Thyroid gland (tissue), 4 donors: ENCODE measurements around the gene SETDB1. TPM values are rescaled to one million over a fixed set of nuclear protein-coding genes. Genes with fewer than 3 reads are reported as not detected.

Experiments used
- DNase-seq, 2 donors: peaks; one replicate each; pipeline ENCODE4 v3.0.0-alpha.2; 2019
- H3K27ac ChIP-seq, 3 donors: fragments of 200-600 bp; sonication (generic); 1 replicate in 2 of 3; 2 replicates in 1 of 3; pipeline ENCODE4 v1.5.1; 2016 to 2019; ENCODE audit warnings: mild to moderate bottlenecking in 1 of 3, moderate library complexity in 1 of 3
- H3K27me3 ChIP-seq: fragments of 200-600 bp; sonication (generic); one replicate; pipeline ENCODE4 v1.5.1; 2019
- H3K36me3 ChIP-seq, 2 donors: fragments of 200-600 bp; sonication (generic); one replicate each; pipeline ENCODE4 v1.5.1; 2016 to 2019
- H3K4me1 ChIP-seq, 2 donors: fragments of 200-600 bp; sonication (generic); one replicate each; pipeline ENCODE4 v1.5.1; 2017 to 2019
- H3K4me3 ChIP-seq, 3 donors: fragments of 200-600 bp; sonication (generic); replicated peaks in 1 of 3; 1 replicate in 2 of 3; 2 replicates in 1 of 3; pipeline ENCODE4 v1.5.1; 2016; ENCODE audit warnings: mild to moderate bottlenecking in 1 of 3
- H3K9me3 ChIP-seq: fragments of 200-600 bp; sonication (generic); one replicate; pipeline ENCODE4 v1.5.1; 2017
- CTCF ChIP-seq, 6 experiments: fragments of 200-600 bp in 3 of 6; fragments of 450-650 bp in 3 of 6; sonication (generic) in 3 of 6; IDR thresholded peaks; one replicate each; pipeline ENCODE4 v1.5.1; 2016 to 2019; ENCODE audit warnings: antibody characterized with exemption in 6 of 6, mild to moderate bottlenecking in 2 of 6, inconsistent platforms in 1 of 6, moderate library complexity in 1 of 6
- POLR2A ChIP-seq, 2 donors: fragments of 450-650 bp; IDR thresholded peaks; one replicate each; pipeline ENCODE4 v1.6.1; 2017; ENCODE audit warnings: antibody characterized with exemption in 2 of 2, mild to moderate bottlenecking in 2 of 2, moderate library complexity in 1 of 2
- WGBS, 2 donors: methylation state at CpG; one replicate each; pipeline ENCODE4 v1.1.5; 2017; 5-methylcytosine and 5-hydroxymethylcytosine counted together
- intact Hi-C: fragments of 100-400 bp; cut with DNase I; formaldehyde crosslinking; loops from one replicate; pipeline ENCODE4 v1.15.1; 2023
- total RNA-seq, 4 donors: library from RNA; depleted of rRNA; stranded (reverse); fragments of >200 nt; gene quantifications; one replicate each; pipeline ENCODE4 v1.2.3, GENCODE V29; 2016

The SETDB1 gene
- total RNA-seq, 4 donors from 2014 or later = 35.4 to 59.9 (median 44.8) TPM

- no peak for DNase-seq
- H3K36me3 ChIP-seq = peaks cover 29 to 40% of the 10 kb centered on the region in 2 donors
- no peak overlapping the region for H3K4me3 ChIP-seq
- intact Hi-C loops = loop anchor here (10.0 kb wide), 1 partner anchor 445 kb away; no protein-coding TSS in a partner anchor
- no peaks in the 10 kb centered on the region for H3K27me3 ChIP-seq
- H3K27ac ChIP-seq = peak overlapping the region in 2 of 3 donors; percentile 5 to 43
- peaks cover 28 to 46% of the 10 kb centered on the region in 2 donors for H3K4me1 ChIP-seq
- 98 to 100% methylated on average over 2 of the region's 2 CpGs for WGBS, 2 donors
- no peaks in the 10 kb centered on the region for H3K9me3 ChIP-seq
- TF ChIP-seq POLR2A (IDR thresholded peaks at IDR 0.05) (no peak), CTCF (IDR thresholded peaks at IDR 0.05) (no peak)
Measured at GRCh38 chr1:150999926-151000325, 73.8 kb downstream of the SETDB1 start.

GRCh38 chr1:151000408-151000807 lies 74.2 kb downstream of the SETDB1 start:
- intact Hi-C loops = no loop called here
- TF ChIP-seq CTCF (IDR thresholded peaks at IDR 0.05) (no peak), POLR2A (IDR thresholded peaks at IDR 0.05) (no peak)
- 97 to 98% methylated on average over 3 of the region's 3 CpGs for WGBS, 2 donors
- Histone ChIP-seq H3K9me3 (no peaks in the 10 kb centered on the region), H3K36me3 (peaks cover 29 to 40% of the 10 kb centered on the region in 2 donors), H3K27ac (peak overlapping the region in 2 of 3 donors; percentile 5 to 43), H3K4me3 (no peak overlapping the region), H3K27me3 (no peaks in the 10 kb centered on the region), H3K4me1 (peaks cover 31 to 46% of the 10 kb centered on the region in 2 donors)
- no peak for DNase-seq

- Histone ChIP-seq H3K36me3 (peaks cover 29 to 39% of the 10 kb centered on the region in 2 donors), H3K27me3 (no peaks in the 10 kb centered on the region), H3K27ac (peak overlapping the region; percentile 2 to 98 (median 71)), H3K4me1 (peaks cover 31 to 41% of the 10 kb centered on the region in 2 donors), H3K9me3 (no peaks in the 10 kb centered on the region), H3K4me3 (no peak overlapping the region)
- WGBS, 2 donors = 67 to 78% methylated on average over 4 of the region's 4 CpGs
- no peak for DNase-seq
- intact Hi-C loops = no loop called here
- TF ChIP-seq POLR2A (IDR thresholded peaks at IDR 0.05) = no peak
- TF ChIP-seq CTCF (IDR thresholded peaks at IDR 0.05) = no peak
Measured at GRCh38 chr1:151001602-151002001, 75.4 kb downstream of the SETDB1 start.

GRCh38 chr1:151002051-151002450 lies 75.9 kb downstream of the SETDB1 start:
- H3K27ac ChIP-seq = peak overlapping the region; percentile 71 to 98 (median 96)
- no peak overlapping the region for H3K4me3 ChIP-seq
- intact Hi-C loops = no loop called here
- peaks cover 26 to 35% of the 10 kb centered on the region in 2 donors for H3K36me3 ChIP-seq
- no peaks in the 10 kb centered on the region for H3K9me3 ChIP-seq
- DNase-seq = no peak
- WGBS, 2 donors = 49 to 51% methylated on average over 2 of the region's 3 CpGs
- no peak for TF ChIP-seq CTCF (IDR thresholded peaks at IDR 0.05)
- no peak for TF ChIP-seq POLR2A (IDR thresholded peaks at IDR 0.05)
- no peaks in the 10 kb centered on the region for H3K27me3 ChIP-seq
- H3K4me1 ChIP-seq = peaks cover 34 to 44% of the 10 kb centered on the region in 2 donors

GRCh38 chr1:151002611-151003010 lies 76.4 kb downstream of the SETDB1 start:
- H3K36me3 ChIP-seq = peaks cover 20 to 29% of the 10 kb centered on the region in 2 donors
- TF ChIP-seq CTCF (IDR thresholded peaks at IDR 0.05) = no peak
- TF ChIP-seq POLR2A (IDR thresholded peaks at IDR 0.05) = peak in 1 of 2 donors; percentile 79
- DNase-seq = peak; percentile 69 to 74
- H3K4me1 ChIP-seq = peaks cover 40 to 49% of the 10 kb centered on the region in 2 donors
- H3K27ac ChIP-seq = peak overlapping the region; percentile 71 to 98 (median 96)
- intact Hi-C loops = no loop called here
- 18 to 31% methylated on average over 2 of the region's 2 CpGs for WGBS, 2 donors
- no peaks in the 10 kb centered on the region for H3K27me3 ChIP-seq
- H3K4me3 ChIP-seq = no peak overlapping the region
- no peaks in the 10 kb centered on the region for H3K9me3 ChIP-seq
